NCI-H82 (cell line): ENCODE results near the gene FBLIM1.

Experiments used
- DNase-seq: peaks from one replicate; lab custom pipeline; 2025; lab: John Stamatoyannopoulos, UW

FBLIM1 gene

DNA sequence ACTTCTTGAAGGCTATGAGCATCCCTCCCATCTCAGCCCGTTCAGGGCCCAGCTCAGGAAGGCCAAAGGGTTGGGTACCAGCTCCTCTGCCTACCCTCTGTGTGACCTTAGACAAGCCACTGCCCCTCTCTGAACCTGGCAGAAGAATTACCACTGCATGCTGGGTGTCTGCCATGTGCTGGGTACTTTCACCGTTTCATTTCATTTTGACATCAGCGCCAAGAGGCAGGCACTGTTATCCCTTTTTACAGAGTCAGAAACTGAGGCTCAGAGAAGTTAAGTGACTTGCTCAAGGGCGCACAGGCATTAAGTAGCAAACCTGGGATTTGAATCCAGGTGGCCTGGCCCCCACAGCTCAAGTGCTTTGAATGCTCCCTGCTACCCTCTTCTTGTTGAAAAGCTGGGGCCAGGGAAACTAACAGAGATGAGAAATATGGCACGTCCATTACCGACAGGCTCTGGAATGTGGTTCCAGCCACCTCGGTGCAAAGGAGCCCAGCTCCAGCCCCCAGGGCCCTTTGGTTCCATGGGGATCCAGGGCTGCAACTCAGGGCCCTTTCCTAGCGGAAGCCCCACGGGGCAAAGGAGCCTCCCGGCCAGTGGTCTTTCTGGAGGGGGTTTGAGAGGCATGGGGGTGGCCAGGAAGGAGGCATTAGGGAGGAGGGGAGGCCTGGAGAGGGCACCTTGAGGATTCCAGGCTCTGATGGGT lies 9.8 kb upstream of the FBLIM1 start:
- no peak for DNase-seq

DNA sequence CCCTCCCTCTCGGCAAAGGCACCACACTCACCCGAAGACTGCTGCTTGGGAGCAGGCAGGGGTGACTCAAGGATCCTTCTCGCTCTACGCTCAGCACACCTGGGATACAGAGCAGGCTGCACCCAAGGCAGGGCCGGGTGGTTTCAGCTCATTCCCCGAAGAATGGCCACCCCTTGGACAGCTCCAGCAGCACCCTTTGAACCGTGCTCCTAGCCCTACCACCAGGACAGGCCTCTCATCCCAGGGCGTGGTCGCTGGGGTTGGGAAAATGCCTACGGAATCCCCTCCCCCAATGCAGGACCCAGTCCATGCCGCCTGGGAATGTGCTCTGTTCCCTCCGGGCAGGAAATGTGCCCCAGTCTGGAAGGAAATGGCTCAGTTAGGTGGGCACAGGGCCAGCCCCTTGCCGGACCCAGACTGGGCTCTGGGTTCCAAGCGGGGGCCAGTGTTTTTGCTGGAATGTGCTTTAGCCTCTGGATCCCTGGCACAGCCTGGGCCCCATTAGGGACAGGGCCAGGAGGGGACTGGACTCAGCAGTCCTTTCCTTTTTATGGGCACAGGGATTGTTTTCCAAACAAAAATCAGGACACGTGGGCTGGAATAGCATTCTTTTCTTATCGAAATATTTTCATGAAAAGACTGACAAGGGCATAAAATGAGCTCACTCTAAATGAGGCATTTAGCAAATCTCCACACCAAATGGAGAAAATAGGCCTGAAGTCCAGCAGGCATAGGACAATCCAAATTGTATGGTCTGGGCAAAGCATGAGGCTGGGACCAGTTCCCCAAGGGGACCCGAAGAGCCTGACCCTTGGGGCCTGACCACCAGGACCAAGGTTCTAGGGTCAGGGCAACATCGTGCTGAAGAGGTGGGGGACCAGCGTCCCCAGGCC lies 8.9 kb upstream of the FBLIM1 start:
- no peak for DNase-seq

DNA sequence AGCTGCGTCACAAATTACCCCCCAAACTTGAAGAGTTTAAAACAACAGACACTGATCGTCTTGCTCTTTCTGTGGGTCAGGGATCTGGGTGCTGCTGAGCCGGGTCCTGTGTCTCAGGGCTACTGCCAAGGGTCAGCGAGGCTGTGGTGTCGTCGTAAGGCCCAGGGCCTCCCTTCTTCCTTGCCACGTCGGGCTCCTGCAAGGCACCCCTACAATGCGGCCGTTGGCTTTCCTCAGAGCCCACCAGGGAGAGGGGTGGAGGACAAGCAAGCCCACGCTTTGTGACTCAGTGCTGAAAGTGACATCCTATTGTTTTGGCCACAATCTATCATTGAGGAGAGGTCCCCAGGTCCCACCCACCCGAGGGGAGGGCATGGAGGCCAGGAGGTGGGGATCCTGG lies 7.7 kb upstream of the FBLIM1 start:
- DNase-seq: no peak

DNA sequence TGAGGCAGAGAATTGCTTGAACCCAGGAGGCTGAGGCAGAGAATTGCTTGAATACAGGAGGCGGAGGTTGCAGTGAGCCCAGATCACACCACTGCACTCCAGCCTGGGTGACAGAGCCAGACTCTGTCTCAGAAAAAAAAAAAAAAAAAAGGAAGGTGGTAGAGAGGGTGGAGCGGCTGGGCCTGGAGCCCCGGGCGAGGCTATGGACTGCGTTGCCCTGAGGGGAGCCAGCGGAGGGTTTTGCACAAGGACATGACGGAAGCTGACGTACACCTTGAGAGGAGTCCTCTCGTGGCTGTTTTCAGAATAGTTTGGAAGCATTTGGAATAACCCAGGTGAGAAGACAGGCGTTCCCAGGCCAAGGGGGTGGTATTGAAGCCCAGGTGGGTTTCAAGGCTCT lies 6.9 kb upstream of the FBLIM1 start:
- no peak for DNase-seq

DNA sequence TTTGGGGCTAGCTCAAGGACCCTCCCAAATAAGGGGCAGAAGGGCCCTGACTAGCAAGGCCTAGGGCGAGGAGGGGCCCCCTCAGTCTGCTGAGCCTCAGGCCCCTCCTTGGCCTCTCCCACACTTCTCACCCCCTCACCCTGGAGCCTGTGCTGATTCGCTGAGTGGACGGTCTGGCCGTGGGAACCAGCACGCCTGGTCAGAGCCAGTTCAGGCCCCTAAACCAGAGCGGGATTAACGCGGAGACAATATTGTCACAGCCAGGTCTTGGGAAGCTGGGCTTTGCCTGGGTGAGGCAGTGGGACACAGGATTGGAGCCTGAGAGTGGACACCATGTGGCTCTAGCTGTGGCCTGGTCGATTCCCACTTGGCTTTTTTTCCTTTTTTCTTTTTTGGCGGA lies 4.8 kb upstream of the FBLIM1 start:
- DNase-seq: no peak

DNA sequence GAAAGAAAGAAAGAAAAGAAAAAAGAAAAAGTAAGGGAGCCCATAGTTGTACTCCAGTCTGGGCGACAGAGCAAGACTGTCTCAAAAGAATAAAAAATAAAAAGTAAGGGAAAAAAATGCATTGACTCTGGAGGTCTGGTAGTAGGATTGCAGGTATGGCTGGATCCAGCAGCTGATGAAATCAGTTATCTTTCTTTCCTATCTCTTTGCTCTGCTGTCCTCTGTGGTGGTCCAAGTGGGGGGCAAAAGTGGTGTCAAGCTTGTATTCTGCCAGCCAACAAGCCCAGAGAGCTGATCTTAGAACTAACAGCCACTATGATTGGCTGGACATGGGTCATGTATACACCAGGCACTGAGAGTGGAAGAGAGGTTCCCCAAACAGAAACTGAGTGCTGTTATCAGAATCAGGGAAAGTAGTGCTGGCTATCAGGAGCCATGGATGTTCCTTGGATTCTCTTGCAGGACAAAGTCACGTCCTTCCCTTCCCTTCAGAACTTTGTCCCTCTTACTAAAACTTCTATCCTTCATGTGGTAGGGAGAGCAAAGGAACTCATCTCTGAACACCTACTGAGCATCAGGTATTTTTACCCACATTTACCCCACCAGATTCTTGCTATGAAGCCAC lies 3.5 kb upstream of the FBLIM1 start:
- DNase-seq: no peak

DNA sequence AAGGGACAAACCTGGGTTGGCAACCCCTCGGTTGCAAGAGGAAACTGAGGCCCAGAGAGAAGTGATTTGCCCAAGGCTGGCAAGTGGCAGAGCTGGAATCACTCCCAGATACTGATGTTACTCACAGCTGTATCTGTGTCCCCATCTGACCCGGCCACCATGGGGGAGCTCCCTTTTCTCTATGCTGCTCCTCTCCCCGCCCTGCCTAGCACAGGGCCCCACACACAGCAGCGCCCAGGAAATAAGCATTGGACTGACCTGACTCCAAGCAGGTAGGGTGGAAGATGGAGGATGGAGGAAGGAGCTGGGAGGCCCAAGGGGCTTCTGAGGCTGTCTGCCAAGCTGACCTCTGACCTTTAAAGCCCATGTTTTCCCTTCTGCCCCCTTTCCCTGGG lies 3.0 kb upstream of the FBLIM1 start:
- DNase-seq: no peak

DNA sequence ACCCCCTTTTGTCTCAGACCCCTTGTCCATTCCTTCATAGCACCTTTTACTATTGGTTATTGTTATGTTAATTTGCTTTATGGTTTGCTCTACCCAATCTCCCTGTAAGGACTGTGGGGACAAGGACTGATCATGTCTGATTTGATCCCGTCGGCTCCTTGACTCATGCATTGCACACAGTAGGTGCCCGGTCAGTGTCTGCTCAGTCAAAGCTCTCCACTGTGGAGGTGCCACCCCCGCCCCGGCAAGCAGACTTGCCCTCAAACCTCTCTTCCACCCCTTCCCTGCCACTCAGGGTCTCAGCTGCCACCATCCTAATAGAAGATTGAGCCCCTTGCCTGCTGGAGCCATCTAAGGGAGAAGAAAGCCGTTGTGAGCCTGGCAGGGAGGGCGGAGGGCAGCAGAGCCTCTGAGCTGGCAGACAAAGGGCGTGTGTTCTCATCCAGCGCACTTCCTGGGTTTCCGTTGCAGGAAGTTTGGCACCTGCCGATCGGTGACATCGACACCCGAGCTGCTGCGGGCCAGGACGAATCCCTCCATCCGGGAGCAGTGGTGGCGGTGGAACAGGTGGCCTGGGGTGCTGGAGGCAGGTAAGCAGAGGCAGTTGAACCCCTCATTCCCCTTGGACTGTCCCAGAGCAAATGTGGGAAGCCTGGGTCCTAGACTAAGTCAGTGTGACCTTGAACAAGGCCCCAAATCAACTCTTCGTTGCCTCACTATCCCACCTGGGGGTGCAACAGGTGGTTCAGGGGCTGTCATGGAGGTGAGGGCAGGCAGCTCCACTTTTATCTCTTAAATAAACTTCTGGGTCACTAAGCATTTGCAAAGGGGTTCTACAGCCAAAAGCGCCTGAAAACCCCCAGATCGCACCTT lies 2.2 kb upstream of the FBLIM1 start:
- DNase-seq: no peak

DNA sequence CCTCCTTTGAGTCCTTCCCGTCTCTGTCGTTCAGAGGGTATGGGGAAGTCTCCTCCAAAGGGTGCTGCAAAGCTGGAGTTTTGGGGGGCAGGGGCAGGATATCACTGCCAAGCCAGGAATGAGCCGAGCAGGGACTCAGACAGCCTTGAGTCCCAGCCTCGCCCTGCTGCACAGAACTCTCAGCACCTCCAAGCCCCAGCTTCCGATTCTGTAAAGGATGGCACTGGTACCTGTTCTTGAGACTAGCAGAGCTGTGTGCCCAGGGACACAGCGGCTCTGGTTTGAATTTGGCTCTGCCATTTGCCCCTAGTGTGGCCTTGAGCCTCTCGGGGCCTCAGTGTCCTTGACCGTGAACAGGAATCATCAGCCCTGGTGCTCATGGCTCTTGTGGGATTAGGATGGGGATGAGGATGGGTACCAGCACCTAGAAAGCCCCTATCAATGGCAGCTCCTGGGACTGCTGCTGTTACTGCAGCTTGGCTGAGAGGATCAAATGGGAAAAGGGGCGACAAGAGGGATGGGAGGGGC lies 1.5 kb upstream of the FBLIM1 start:
- no peak for DNase-seq

DNA sequence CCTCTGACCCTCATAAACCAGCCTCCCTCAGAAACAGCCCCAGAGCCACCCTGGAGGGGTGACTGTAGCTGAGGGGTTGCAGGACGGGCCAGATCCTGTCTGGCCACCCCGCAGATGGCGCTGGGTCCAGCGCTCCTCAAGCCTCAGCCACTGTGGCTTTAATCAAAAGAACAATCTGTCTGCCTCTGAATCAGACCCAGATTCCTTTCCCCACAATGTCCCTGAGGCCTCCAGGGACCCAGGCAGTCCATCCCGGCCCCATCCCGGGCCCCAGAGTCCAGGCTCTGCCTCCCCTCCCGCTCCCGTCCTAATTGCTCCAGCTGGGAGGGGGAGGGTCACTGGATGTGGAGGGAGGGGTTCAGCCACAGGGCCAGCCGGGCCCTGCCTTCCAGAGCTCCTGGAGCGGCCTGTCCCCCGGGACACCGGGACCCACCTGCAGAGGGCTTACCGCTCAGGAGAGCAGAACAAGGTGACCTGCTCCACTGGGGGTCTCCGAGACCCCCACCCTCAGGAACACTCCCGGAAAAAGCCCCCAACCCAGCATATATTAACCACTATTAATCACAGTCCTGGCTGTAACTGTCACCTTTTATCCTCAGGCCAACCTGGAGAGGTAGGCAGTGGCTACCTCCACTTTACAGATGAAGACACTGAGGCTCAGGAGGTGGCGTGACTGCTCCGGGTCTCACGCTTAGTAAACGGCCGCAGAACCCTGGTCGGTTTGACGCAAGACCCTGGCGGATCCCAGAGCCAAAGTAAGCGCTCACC lies 836 bp upstream of the FBLIM1 start:
- peak; percentile 45 for DNase-seq

DNA sequence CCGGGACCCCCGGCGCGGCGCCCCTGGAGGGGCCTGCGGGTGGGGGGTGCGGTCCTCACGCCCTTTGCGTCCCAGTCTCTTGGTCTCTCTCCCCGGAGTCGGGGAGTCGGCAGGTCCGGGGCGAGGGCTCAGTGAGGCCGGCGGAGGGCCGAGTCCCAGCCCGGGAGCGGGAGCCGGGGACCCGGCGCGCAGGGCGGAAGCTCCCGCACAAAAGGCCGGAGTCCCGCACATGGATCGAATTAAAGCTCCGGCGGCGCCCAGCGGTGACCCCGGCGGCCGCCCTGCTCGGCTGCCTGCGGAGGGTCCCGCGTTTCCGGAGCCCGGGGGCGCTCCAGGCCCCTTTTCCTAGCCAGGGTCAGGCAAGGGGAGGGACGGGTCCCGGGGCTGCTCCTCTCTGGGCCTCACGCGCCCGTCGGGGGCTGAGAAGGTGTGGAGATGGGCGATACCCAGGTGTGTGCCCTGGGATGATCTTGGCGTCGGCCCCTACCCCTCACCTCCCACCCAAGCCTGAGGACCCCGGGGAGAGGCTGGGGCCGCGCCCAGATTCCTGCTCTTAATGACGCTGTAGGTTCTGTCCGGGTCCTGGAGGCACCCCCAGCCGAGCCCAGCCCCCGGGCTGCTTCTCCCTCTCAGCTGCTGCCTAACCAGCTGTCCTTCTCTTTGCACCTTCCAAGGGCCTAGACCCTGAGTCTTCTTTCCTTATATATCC lies 512 bp downstream of the FBLIM1 start:
- DNase-seq: no peak

DNA sequence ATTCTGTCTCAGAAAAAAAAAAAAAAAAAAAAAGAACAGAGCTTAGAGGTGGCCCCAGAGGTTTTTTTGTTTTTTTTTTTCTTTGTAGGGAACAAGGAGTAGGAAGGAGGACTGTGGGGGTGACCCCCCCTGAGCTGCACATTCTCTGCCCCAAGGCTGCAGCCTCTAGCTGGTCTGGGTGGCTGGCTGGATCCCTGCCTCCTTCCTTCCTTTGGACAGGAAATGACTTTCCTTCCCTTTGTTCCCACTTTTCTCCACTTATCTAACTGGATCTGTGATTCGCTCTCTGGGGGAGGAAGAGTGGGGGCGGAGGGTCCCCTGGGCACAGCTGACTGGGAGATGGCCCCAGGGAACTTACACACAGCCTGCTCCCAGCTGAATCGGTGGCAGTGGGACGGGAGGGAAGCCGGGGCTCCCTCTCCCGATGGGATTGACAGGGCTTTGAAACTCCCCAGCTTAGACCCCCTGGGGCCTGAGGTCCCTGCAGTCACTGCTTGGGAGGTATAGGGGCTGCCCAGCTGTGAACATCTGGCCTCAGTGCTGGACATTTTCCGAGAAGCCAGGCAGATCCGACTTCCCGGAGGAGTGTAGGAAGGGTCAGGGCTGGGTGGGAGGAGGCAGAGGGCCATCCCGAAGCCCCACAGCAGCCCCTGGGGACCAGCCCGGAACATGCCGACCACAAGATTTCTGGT lies 2.1 kb downstream of the FBLIM1 start:
- DNase-seq: no peak

DNA sequence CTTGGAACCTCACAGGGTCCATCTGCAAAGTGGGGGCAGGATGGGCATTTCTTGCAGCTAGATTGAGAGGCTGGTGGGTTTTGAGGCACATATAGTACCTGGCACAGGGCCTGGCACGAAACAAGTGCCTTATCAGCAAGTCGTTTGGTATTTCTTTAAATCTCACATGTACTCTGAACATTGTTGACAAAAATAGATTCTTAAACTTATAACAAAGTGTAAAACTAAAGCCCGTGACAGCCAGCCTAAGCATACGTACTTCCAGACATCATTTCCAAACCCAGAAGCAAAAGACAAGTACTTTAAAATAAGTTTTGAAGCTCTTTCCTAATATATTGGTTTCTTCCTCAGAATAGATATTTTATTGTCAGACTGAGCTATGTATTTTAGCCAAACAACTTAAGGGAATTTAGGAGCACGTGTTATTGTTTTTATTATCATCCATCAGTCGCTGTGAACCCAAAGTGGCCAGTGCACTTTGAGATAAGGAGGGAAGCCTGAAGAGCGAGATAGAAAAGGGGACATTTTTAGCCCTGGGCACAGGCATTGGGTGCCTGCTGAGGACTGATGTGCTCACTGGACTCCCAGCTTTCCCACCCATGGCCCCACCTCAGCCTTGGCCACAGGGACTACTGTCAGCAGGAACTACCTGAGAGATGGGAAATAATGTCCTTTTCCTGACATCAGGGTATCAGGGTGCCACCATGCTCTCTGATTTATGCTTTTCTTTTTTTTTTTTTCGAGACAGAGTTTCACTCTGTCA lies 3.0 kb downstream of the FBLIM1 start:
- DNase-seq: no peak

DNA sequence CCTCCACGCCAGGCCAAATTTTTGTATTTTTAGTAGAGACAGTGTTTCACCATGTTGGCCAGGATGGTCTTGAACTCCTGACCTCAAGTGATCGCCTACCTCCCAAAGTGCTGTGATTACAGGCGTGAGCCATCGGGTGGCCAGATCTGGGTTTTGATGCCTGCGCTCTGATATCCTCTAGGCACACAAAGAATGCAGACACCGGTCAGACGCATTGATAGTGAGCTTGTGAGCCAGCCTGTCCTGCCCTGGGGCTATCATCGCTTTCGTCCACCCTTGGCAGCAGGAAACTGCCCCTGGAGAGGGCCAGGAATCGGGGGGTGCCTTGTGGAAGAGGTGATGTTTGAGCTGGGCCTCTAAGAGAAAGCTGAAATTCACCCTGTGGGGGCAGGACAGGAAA lies 4.0 kb downstream of the FBLIM1 start:
- no peak for DNase-seq

DNA sequence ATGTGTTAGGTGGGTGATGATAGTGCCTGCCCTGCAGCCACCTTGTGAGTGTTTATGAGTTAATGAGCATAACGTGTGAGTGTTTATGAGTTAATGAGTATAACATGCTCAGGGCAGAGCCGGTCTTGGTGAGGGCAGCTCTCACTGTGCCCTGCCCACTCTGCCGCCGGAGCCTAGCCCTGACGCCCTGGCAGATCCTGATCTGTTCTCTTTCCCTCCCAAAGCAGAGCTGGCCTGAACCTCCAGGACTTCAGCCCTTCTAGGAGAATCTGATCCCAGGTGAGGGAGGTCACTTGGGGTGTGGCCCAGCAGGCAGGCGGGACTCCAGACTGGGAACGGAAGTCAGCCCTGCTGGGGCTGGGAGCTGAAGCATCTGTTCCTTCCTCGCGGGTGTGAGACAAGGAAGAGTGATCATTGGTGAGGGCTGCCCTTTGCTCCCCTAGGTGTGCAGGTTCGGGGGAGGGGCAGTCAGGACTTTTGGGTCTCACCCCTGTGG lies 5.7 kb downstream of the FBLIM1 start:
- DNase-seq: peak; percentile 30

DNA sequence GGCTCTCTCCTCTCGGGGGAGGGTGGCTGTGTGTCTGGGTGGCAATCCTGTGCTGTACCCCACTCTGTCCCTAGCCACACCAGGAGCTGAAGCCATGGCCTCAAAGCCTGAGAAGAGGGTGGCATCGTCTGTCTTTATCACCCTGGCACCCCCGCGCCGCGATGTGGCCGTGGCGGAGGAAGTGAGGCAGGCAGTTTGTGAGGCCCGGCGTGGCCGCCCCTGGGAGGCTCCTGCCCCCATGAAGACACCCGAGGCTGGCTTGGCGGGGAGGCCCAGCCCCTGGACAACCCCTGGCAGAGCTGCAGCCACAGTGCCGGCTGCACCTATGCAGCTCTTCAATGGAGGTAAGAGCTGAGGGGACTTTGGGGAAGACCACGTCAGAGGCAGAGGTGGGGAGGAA lies 6.3 kb downstream of the FBLIM1 start:
- DNase-seq: no peak

DNA sequence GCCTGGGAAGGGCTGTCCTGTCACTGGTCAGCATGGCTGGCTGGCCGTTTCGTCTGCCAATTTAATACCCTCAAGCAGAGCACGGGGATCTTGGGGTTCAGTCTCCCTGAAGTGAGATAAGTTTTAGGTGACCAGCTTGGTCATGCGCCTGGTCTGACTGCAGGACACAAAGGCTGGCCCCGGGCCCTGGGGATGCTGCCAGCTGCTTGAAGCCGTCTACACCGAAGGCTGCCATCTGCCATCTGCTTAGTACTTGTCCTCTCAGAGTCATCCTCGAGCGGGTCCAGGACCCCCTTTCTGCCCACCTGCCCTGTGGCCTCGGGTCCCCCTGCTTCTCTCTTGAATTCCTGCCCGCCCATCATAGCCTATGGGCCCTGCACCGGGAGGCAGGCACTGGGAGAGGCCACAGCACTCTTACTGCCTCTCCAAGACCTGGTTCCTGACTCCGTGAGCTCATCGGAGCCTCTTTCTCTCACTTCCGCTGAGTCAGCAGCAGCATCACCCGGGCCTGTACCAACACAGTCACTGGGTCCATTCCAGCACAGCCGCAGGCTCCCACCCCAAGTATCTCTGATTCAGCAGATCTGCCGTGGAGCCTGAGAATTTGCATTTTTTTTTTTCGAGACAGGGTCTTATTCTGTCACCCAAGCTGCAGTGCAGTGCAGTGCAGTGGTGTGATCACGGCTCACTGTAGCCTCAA lies 7.0 kb downstream of the FBLIM1 start:
- no peak for DNase-seq

DNA sequence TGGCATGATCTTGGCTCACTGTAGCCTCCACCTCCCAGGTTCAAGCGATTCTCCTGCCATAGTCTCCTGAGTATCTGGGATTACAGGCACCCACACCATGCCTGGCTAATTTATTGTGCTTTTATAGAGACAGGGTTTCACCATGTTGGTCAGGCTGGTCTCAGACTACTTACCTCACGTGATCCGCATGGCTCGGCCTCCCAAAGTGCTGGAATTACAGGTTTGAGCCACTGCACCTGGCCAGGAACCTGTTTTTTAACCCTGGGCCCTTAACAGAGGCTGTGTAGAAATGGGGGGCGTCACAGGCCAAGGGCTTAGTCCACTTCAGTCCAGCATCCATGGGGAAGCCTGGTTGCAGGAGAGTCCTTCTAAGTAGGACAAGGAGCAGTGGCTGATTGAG lies 9.3 kb downstream of the FBLIM1 start:
- no peak for DNase-seq
